ENCODE data around the gene ERICH3.
A peak's percentile ranks its signal among the peaks of the same experiment; 100 is the strongest.

Gene ERICH3, protein sequence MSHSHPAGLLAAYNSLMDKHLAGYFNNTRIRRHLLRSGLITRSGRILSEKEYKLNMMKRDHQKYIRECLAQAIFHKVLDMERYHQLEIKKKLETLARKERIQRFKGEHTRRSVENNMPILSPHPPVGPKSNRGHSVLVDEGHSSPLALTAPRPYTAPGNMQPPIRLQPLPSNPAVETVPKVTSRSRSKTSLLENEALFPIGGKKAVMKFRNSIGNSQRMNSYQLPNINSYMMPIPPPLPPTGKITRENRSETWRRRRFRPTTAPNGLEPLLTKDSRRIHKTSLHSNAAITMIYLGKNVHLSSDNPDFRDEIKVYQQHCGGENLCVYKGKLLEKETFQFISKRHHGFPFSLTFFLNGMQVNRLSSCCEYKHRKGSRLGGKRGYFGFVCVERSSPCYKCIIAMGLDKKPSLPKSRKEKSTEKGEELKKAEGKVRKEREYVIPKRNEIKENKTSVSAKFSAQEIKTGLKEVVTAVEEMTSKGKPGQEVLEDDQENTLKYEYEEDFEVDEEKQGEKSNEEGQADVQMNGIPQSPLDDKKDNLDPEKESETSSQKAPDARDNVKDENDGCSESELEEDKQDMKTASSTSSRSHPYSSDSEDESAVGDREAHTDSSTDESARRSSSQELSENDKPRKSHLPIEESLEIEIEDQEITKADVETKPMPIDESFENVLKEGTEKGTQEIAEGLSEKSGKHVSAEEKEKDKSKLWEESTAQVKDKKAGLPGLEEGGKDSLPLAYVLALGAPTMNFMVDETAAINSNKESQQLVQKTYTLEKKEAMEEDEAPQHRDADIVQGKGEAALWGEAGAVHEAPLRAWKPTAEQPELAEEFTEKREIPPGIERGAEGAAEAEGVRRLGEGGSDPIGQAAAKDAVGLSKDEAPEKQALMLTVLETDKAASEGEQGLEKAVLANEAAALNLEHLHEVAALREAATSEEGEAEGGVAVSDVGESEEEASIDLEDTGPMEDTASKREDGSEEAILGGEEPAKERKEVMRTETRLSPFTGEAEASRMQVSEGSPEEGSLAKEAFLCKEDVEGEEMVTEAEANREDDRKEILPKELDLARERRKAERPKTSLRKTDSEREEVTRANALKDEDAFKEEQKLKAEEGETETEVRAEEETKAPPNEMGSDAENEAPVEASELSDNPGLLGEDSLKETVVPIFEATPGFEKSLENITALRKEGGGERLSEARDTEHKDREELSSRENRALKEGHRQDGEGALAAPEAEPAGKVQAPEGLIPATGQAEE (N-terminal part only)

DNA sequence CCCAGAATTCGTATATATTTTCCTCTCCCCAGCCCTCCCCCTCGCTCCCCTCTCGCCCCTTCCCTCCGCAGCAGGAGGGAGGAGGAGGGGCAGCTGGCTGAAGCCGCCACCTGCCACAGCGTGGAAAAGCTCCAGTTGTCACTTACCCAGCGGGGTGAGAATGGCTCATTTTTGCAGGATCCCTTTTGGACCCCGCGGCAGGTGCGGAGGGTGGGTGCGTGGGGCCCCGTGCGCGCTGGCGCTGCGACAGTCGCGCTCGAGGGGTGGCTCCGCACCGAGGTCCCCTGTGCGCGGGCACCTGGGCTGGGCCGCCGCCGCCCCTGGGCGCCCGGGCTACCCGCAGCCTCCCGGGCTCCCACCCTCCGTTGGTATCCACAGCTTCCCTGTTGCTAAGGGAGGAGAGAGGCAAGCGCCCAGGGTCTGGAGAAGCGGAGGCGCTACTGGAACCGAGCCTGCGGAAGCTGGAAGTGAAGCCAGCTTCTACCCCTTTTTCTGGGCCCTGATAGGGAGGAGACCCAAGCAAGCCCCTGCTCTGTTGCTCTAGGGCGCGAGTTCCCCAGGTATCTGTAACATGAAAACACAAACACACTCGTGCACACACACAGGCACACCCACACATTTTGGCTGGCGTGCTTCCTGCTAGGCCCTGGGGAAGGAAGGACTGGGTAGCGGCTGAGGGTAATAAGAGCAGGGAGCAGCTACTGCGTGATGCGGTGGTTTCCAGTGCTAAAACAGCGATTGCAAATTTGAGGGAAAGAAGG is at the start of gene ERICH3:
ERICH3 (minus strand) TSS at position 442 of the 761 bp plus-strand sequence; CDS start at position 169, 273 bp downstream.
- DNase-seq = no peak

DNA sequence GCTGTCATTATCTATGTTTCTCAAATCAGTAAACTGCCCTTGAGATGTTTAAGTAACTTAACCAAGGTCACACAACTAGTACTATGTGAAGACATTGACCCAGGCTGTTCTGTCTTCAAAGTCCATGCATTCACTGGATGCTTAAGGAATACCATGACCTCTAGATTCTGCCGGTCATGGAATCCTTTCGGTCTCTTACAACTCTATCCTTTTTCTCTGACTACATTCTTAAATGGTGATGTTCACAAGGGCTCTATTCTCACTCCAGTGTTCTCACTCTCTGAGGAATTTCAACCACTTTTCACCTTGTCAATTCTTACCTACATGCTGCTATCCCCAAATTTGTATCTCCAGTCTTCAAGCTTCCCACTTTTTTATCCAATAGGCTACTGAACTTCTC is 44.0 kb upstream of the ERICH3 start:
- no peak for DNase-seq

DNA sequence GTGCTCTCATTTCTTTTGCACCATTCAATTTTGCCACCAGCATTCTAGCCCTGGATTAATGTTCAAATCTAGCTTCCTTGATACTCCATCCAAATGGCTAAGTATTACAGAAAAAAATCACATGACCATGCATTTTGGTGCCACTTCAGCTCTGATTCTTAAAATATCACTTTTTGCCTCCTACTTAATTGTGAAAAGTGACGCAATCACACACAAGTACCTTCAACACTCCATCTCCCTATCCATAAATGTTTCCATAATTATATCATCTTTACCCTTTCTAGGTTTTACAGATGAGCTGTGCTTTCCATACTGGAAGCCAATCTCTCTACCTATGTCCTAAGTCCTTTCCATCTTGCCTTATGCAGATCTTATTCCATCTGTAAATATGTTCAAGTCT is 43.2 kb upstream of the ERICH3 start:
- DNase-seq = no peak

DNA sequence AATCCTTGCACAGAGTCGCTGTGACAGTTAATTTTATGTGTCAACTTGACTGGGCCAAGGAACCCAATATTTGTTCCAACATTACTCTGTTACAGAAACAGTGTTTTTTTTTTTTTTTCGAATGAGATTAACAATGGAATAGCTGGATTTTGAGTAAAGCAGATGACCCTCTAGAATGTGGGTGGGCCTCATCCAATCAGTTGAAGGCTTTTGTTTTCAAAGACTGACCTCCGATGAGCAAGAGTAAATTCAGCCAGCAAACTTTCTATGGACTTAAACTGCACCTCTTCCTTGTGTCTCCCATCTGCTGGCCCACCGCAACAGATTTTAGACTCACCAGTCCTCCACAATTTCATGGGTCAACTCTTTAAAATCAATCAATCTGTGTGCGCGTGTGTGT is 42.2 kb upstream of the ERICH3 start:
- DNase-seq = no peak

DNA sequence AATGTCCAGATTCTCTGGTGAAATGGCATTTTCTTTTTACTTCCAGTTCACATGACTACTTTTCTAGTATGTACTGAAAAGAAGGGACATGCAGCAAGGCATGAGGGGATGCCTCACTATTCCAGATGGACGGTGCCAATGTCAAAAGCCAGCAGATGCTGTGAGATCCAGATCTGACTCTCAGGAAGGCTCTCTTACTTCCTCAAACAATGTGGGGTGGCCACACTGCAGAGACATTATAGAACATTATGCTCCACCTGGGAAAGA is 41.6 kb upstream of the ERICH3 start:
- no peak for DNase-seq

DNA sequence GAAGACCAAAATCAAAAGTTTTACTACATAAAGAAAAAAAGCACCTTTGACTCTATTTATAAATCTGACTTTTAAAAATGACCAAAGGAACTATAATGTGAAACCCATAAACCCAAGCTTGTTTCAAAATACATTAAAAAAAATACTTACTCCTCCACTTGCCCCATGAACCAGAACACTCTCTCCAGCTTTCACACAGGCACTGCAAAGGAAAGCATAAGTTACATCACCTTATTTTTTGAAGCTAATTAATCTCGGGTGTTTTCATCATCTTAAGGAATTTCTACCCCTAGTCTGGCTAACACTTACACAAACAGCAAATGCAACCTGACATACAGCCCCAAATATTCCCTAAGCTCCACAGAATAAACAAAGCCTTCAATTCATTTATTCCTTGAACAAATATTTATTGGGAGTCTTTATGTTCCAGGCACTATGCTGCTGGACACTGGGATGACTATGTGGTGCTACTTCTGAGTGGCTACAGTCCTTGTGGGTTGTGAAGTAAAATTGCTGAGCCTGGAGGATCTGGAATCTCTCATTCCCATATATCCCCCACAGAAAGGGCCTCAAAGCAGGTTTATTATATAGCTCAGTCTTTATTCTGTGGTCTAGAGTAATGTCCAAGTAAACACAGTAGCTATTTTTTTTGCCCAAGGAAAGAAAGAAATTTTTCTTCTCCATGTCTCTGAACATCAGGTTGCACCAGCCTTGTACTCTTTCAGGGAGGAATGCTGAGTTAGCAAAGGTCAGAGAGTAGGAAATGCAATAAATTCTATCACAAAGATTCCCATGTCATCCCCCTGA is 41.0 kb upstream of the ERICH3 start:
- no peak for DNase-seq

DNA sequence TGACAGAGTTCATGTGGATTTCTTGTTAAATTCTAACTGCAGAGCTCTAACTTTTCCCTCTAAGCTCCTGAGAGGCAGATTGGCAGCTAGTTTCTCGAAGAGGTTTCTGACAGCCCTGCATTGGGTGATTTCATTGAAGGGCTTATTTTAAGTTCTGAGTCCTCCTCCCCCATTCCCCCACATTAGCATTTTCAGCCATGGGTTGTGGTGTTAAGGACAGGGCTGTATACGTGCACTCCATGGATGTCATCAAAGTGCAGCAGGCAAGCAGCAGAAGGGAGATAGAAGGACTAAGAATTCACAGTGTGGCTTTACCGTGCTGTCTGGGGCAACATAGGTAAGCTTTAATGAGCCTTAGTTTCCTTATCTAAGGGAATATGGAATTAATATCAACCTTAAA is 40.3 kb upstream of the ERICH3 start:
- no peak for DNase-seq

DNA sequence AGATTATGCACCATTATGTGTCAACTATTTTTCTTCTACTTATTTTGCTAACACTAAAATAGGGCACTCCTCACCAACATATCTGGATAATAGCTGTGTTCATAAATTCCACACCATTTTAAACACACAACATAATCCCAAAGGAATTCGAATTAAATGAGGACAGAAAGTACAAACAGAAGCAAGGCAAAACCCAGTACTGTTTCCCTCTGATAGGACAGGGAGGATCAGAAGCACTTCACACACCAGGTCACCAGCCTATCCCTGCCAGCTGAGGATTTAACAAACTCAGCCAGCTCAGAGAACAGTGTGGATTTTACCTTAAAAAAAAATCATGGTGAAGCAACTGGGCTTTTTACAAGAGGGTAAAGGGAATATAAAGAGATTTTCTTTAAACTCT is 39.3 kb upstream of the ERICH3 start:
- no peak for DNase-seq

DNA sequence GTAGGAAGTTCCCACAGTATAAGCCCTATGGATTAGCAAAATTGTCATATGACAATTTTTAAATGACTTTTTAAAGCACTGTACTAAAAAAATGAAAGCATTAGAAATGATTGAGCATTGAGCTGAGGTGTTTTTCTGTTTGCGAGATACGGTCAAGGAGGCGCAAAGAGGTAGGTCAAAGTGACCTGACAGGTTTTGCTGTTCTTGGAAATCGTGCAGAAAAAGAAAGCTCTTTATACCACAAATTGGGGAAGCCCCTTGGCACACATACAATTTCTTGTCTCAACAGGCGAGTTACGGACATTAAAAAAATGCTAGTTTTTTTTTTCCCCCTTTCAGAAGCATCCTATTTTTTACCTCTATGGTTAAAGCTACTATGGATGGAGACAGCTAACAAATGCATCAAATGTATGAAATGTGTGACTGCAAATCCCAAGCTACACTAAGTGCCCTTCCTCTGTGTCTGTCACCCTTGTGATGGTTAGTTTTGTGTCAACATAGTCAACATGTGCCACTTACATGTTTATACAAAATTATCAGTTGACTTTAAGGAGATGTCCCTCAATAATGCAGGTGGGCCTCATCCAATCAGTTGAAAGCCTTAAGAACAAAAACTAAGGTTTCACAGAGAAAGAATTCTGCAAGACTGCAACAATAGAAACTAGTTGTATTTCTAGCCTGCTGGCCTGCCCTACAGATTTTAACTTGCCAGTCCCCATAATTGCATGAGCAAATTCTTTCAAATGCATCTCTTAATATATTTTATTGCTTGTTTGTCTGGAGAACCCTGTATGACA is 30.0 kb upstream of the ERICH3 start:
- no peak for DNase-seq

DNA sequence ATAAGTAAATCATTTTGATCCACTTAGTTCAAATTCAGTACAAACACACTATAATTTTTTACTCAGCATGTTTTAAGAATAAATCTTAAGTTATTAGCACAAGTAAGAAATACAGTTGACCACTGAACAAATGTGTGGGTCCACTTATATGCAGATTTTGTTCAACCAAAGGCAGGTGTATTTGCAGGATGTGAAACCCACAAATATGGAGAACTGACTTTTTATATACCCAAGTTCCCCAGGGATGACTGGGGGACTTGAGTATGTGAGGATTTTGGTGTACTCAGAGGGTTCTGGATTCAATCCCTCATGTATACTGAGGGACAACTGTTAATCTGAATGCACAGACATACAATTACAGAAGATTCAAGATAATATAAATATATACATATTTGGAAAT is 25.7 kb upstream of the ERICH3 start:
- DNase-seq = no peak

DNA sequence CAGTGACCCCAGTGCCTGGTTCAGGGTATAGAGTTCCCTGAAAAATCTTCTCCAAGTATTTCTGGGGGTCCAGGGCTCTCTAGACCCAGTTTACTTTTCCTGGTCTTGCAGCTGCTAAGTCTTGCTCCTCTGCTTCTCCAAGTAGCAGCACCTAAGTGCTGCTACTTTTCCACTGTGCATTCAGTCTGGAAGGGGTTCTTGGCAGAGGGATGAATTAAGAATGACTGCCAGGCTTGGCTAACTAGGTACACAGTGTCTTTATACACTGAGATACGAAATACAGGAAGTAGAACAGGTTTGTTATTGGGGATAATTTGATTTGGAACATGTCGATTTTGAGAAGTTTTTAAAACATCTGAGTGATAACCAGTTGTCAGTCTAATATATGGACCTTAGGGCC is 24.2 kb upstream of the ERICH3 start:
- DNase-seq = no peak

DNA sequence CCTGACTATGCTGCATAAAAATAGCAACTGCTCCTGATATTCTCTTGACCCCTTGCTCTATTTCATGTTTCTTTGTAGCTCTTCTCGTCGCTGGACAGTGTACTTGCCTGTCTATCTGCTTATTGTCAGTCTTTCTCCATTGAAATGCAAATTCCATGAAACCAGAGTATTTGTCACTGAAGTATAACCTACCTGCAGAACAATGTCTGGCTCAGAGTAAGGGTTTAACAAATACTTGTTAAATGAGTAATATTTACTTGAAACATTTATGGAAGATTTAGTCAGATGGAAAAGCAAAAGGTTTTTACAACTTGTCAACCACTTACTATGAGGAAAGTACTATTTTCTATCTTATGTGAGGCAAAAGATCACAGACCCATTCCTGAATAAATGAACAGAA is 19.9 kb upstream of the ERICH3 start:
- DNase-seq = no peak

DNA sequence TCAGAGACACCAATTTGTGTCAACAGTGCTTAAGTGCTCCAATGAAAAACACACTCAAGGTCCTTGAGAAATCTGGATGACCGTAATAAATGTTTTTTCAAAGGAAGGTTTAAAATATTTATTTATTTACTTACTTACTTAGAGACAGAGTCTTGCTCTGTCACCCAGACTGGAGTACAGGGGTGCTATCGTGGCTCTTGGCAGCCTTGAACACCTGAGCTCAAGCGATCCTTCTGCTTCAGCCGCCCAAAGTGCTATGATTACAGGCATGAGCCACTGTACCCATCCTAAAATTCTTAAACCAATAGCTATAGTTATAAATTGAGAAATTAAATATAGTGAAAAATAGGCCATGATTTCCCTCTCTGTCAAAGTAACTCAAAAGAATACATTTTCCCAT is 17.3 kb upstream of the ERICH3 start:
- DNase-seq = no peak

DNA sequence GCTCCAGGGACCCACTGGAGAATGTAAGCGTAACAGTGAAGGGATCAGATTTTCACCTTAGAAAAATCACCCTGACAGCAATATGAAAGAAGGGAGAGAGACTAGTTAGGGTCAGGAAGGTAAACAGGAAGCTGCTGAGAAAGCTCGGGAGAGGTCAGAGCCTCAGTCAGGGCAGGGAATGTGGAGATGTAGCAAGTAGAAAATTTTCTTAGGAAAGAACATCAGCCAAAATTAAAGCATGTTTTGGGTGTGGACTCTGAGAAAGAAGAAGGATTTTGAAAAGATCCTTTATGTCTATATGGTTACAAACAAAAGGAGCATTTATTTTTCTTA is 16.7 kb upstream of the ERICH3 start:
- no peak for DNase-seq

DNA sequence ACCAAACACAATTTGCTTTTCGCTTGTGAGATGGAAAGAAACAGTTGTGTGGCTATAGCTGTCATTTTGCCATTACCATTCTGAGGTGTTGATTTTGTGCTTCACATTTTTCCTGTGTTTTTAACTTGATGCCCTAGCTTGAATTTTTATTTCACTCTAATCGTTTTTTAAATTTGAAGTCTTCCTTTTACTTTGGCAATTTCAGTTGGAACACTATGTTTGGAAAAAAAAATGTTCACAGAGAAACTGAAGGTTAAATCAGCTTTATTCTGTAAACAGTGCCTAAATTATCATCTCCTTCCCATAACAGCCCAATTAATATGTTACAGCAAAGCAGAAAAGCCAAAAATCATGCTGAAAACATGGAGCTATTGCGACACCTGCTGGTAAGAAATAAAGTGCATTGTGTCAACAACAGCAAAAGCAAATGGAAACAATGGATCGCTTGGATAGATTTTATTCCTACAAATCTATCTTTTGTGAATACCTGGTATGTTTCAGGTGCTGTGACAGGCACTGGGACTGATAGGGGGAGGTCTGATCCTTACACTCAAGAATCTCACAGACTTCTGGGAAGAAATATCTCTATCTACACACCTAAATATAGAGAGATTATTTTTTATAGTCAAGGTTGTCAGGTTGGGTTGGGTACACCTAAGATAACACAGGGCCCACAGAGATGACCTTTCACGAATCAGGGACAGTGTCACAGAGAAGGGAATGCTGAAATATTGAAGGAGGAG is 16.2 kb upstream of the ERICH3 start:
- peak; percentile 49 for DNase-seq

DNA sequence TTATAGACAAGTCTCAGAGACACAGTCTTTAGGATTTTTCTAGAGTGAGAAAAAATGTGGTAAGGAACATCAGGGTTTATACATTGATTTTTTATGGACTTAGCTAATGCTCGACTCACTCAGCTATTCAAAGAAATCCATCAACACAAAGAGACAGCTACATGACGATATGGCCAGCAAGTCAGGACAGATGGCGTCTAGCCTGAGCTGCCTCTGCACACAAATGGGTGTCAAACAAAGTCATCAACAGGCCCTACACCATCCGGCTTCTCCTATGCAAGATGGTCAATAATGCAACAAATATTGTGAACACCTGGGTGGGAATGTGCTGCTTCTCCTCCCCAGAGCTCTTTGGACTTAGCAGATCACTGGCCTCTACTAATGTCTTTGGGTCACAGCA is 13.3 kb upstream of the ERICH3 start:
- DNase-seq = peak; percentile 63

DNA sequence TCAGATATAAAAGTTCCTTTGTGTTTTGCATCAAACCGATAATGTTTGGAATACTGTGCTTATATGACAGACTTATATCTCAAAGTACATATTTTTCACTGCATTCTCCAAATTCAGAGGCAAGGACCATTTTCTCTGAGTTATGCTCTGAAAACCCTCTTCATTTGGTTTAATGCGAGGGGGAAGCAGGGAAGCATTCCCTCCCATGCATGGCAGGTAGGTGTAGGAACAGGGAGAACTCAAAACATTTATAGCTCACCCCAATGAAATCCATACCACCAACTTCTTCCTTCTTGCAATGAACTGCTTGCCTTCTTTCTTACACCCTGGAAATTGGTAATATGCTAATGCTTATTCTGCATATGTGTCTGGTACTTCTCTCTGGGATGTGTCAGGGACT is 10.7 kb upstream of the ERICH3 start:
- DNase-seq = no peak

DNA sequence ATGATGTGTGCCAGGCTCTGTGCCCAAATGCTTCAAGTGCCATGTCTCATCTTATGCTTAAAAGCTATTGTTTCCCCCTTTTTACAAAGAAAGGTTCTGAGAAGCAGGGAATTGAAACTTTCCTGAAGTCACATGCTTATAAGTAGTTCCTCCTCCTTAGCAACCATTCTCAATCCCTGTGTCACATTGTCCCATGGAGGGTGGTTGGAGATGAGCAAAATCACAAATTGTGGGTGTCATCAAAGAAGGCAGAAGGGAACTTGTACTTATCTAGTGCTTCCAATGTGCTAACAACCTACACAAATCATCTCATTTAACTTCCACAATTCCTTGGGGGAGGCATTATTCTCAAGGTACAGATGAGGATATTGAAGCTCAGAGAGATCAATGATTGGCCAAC is 10.1 kb upstream of the ERICH3 start:
- DNase-seq = no peak

DNA sequence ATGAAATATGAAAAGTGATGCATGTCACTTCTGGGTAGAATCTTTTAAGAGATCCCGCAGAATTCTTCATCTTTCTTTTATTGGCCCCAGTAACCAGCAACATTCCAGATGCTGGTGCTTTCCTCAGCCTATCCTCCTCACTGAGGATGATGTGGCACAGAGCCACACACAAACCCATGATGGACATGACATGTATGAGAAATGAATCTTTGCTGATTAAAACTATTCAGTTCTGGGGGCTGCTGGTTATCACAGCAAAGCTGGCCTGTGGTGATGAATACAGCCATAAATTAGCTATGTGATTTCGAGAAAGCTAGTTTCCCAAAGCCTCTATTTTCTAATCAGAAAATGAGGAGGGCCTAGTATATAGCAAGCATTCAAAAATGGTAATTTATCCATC is 8.3 kb upstream of the ERICH3 start:
- no peak for DNase-seq

DNA sequence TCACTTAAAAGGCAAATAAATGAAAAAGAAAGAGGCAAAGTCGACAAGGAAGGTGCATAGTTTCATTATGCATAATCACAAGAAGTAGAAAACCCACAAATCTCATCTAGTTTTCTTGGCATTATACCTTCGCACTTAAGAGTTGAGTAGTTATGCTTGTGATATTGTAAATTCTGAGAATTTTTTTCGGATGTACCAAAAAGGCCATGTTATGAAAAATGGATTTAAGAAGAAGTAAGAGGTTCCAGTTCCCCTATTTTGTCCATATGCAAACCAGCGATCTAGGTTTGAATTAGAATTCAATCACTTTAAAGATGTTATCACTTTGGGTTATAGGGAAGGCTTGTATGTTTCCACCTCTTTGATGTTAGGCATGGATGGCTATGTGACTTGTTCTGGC is 7.9 kb upstream of the ERICH3 start:
- DNase-seq = no peak

DNA sequence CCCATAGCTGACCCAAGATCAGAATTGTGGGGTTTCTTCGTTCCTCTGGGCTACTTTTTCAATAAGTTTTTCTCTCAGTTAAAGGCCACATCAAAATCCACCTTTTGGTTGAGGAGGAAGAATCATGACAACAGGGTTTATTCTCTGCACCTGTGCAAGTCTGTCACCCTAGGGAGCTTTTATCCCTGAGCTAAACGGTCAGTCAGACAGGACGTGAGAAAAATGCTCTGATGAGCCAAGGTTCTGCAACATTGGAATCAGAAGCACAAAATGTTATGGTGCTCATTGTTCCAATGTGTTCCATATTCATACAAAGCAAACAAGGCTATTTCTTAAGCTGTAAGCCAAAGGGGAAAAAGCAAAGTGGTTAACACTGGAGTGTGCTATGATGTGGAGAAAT is 7.4 kb upstream of the ERICH3 start:
- DNase-seq = no peak

Data from NCI-H446 treated with DMSO at 0.1 percent for 48 hours (cell line).